Measurements from ENCODE around the gene GRIFIN.

- no peak for TF ChIP-seq CTCF (IDR thresholded peaks at IDR 0.05; ENCODE audit: low read length)
- no peak for TF ChIP-seq EZH2 (optimal IDR thresholded peaks at IDR 0.05; ENCODE audit: low read depth, low read length)
These were observed 27.1 kb upstream of the GRIFIN start for GRCh38 chr7:2503056-2503941.
